GM19099 (cell line): ENCODE data around the gene COPS9.

Experiments
- POLR2A ChIP-seq: IDR thresholded peaks from 3 replicates; pipeline ENCODE4 v1.6.1; 2011; ENCODE audit warnings: low read depth; ENCODE audit not compliant: insufficient read length; ENCODE audit errors: extremely low read depth

COPS9 gene

DNA sequence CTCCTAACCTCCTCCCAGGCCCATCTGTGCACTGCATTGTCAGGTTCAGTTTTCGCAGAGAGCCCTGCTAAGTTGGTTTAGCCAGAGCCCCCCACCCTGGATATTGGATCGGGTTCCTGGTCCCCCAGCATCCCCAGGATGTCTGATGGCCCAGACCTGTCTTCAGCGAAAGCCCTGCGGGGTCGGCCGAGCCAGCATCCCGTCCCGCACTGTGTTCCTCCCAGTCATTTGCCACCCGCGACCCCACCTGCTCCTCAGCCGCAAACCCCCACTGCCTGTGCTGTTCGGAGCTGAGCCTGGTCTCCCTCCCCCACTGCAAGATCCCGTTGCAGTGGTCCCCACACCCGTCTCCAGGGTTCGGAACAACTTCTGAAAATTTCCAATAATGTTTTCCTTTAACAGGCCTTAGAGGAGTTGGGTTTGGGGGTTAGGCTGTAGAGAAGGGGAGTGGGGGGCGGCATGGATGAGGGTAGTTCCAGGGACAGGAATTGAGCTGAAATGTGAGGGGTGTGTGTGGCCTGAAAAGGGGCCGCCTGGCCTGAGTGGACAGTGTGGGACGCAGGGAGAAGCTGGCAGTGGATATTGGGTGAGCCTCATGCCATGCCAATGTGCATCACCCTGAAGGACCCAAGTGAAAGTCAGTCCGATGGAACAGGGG is 1.6 kb upstream of the COPS9 start:
- TF ChIP-seq POLR2A, result no peak

DNA sequence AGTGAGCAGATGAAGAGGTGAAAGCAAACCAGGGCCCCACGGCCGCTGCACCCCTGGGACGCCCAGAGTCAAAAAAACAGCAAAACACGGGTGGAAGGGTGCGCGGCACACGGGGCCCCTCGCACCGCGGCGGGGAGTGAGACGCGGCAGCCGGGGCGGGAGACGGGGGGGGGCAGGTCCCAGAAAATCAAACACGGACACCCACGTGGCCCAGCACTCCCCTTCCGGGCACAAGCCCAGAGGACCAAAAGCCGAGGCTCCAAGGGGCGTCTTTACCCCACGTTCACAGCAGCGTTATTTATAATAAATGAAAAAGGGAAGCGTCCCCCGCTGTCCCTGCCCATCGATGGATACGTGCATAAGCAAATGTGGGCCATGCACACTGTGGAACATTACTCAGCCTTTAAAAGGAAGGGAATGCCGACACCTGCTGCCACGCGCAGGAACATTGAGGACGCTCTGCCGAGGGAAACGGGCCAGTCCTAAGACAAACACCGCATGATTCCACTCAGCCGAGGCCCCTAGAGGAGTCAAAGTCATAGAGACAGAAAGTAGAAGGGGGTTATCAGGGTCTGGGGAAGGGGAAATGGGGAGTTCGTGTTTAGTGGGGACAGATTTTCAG is 677 bp upstream of the COPS9 start:
- no peak for TF ChIP-seq POLR2A

DNA sequence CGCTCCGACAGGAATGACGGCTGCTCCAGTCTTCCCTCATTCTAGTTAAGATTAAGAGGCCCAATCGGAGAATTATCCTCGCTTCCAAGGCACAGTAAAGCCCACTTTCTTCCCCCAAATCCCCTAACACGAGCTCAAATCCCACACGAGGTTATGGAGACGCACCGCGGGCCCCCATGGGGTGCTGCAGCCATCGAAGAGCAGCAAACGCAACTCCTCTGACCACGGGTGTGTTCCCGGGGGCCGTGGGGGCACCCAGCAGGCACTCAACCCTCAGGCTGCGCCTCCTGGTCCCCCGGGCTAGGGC is 446 bp downstream of the COPS9 start:
- TF ChIP-seq POLR2A, result no peak

DNA sequence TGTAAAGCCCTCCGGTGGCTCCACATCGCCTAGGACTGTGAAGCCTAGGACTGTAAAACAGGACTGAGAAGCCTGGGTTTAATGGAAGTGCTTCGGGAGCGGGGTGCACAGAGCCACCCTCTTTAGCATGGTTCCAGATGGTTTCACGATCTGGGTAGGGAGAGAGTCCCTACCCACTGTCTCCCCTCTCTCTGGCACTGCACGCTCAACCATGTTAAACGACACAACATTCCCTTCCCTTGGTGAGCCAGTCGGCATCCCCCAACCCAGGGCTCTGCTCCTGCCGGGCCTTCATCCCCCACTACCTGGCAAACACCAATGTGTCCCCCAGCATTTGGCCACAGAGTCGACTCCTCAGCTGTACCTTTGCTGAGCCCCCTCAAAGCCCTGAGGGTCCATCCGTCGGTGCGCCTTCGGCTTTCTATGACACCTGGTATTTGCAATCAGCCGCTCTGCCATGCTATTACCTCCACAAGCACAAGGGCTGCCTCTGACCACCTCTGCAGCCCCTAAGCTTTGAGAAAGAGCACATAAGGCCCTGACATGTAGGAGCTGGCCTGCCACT is 1.1 kb downstream of the COPS9 start:
- no peak for TF ChIP-seq POLR2A

DNA sequence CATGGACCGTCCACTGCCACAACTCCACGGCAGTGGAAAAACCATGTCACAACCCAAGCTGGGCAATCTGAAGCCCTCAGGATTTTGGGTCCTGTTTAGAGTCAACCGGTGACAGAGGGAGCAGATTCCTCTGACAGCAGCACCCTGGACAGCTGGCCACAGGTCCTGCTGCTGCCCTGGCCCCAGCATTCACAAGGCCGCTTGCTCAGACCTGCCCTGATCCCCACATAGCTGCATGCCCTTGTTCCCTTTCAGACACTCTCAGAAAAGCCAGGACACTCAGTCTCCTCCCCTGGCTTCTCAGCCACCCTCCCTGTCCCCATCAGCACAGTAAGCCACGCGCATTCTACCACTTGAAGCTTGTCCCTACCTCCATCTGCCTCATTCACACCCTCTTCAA is 1.6 kb downstream of the COPS9 start:
- TF ChIP-seq POLR2A, result no peak

DNA sequence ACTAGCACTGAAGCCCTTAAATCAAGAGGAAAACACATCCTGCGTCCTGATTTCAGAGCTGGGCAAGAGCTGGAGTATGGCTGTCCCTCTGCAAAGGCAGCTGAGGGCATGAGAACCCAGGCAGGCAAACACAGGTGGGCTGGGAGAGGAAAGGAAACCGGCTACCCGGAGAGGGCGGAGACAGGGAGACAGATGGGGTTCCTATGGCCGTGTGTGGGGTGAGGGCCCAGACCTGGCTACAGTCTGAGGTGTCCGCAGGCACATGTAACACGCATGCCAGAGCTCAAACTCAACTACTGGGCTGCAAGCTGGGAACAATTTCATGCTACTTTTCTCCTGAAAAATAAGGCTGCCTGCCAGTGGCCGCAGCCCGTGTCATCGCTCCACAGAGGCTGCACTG is 2.7 kb downstream of the COPS9 start:
- no peak for TF ChIP-seq POLR2A

DNA sequence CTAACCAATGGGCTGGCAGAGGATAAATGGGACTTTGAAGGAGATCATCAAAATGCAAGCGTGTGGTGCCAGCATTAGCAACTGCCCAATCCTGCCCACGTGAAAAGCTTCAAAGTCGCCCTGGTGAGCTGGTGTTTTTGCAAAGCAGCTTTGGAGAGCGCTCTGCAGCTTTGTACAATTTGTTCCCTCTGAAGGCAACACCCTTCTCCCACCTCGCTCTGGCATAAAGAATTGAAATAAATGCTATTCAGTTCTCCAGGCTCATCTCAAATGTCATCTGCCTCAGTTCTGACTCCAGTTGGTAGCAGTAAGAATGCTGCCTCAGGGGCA is 3.5 kb downstream of the COPS9 start:
- TF ChIP-seq POLR2A, result no peak

DNA sequence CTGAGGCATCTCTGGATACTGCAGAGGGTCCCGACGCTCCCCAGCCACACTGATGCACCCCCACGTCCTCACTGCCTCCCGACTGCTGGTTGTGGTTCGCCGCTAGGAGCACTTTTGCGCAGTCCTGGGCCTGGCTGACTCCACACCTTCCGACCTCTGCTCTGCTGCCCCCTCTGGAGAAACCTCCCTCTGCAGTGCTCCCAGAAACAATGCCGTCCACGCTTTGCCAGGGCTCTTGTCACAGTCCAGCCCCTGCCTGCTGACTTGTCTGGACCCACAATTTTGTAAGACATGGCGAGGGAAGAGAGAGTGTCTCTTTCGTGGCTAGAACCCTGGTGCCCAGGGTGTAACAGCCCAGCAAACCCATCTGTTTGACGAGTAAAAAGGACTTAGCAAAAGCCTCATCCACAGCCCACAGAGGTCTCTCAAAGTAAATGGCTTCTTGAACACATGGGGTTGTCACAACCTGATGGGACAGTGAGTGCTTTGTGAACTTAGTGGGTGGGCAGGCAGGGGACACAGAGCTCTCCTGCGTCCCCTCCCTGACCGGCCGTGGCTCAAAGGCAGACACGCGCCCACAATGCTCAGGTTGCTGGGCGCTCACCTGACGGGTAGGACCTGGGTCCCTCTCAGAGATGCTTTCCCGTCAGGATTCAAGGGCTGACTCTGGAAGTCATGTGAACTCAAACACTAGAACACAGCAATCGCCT is 4.0 kb downstream of the COPS9 start:
- no peak for TF ChIP-seq POLR2A

DNA sequence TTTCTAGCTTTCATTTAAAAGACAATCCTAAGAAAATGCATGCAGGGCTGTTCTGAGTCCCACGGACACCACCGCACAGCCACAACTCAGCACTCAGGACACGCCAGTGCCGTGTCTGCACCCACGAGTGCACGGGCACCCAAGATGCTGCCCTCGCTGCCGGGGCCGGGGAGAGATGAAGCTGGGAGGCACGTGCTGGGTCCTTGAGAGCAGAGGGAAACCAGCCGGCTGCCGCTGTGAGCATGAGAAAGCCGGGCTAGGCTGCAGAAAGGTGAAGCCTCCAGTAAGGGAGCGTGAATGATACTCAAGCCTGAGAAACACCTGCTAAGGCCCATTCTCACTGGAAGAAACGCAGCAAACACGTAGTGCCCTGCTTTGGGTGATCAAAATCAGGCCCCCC is 4.8 kb downstream of the COPS9 start:
- no peak for TF ChIP-seq POLR2A

DNA sequence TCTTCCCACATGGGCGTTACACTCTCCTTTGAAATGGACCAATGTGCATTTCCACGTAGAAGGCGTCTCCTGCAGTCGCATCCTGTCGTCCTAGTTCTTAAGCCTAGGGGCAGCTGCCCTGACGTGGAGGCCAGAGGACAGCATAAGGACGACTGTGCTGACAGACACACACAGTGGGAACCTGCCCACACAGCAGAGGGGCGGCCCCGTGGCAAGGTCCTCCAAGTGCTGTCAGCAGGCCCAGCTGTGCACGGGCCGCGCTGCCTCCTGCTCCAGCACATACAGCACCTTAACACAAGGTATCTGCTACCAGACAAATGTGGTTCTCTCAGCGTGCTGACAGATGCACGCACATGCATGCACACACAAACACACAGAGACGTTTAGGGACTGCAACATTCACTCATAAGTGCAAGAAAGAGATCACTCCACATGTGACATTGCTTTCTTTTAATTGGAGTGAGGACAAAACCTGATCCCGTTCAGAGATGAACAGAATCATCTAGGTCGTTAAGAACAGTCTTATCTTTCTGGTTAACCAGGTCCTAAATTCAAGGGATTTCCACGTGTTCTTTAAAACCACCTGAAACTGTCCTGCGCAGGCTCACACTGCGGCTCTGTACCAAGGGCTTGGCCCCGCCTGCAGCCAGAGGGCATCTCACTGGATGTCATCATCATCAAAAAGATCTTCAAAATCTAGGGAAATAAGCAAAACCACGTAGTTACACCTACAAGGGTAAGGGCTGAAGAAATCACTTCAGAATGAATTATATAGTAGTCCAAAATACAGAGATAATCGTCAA is 5.5 kb downstream of the COPS9 start:
- no peak for TF ChIP-seq POLR2A

DNA sequence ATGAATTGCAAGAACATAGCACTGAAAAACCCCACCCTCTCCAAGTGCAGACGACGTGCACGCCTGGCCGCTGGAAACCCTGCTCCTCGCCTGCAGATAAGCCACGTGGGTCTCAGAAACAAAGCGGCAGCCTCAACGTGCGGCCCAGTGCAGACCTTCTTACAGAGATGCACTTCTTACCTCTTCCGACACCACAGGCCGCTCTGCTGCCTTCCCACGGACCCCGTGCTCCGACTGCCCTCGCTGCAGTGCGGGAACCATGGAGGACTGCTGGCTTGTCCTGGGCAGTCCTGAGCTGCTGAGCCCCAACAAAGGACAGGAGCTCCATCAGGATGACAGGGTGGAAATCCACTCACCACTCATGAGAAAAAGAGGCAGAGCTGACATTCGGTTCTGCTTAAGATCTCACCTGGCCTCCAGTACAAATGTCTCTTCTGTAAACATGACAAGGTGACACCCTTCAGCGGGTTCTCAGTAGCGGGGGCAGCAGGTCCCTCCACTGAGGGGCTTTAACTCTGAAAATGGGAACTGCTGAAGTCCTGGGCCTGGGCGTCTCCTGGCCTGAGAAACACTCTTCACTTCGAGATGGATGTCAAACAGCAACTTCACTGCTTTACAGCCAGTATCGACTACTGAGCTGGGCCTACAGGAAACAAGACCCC is 6.2 kb downstream of the COPS9 start:
- no peak for TF ChIP-seq POLR2A

DNA sequence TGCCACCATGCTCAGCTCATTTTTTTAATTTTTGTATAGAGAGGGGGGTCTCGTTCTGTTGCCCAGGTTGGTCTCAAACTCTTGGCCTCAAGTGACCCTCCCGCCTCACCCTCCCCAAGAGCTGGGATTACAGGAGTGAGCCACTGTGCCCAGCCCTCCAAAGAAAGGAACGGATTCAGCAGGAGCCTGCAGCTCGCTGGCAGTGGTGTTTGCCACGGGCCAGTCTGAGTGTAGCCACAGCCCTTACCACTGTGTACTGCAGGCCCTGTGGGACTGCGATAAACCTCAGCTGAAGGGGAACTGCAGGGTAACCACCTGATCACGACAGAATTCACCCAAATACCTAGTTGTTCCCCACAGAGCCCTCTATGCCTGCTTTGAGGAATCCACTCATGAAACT is 6.8 kb downstream of the COPS9 start:
- no peak for TF ChIP-seq POLR2A

DNA sequence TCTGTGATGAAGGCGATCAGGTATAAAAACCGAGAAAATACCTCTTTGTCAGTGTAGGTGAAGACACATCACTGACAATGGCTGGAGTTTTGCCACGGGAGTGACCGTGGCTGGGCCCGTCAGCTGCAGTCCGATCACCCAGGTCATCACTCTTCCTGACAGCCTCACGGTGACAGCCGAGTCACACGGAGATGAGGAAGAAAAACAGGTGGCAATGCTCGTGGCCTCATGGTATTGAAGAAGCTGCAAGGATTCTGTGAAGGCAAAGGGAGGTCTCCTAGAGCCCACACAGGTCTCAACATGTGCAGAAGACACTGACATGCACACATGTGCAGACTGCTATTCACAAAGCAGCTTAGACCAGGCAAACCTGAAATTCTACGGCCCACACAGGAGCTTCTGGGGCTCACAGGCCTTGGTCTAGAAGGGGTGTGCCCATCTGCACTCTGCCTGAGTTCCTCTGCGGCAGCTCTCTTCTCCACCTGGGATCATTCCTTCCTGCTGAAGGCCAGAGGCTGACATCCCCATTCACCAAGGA is 7.4 kb downstream of the COPS9 start:
- no peak for TF ChIP-seq POLR2A

DNA sequence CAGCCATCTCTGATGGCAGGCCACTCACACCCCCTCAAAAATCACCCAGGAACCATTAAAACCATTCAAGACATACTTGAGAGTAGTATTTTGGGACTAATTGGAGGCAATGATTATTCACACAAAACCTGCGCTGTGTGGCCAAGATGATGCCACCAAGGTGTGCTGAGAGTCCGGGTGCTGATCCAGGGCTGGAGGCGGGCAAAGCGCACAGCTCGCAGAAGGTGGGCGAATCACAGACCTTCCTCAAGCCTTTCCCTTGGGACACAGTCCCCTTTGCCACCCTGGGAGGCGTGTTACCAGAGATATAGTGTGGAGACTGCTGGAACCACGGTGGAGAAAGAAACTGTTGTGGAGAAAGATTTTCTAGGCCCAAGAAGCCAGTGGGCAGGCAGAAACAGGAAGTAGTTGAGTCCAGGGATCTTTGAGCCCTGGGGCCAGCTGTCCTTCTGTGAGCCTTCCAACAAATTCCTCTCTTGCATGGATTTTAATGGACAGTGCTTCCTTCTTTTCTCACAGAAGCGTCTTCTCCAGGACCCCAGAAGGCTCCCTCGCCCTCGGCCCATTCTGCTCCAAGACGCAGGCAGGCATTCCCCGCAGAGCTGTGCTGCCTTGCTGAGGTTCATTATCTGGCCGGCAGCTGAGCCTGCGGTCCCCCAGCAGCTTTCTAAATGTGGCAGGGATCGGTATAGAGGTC is 8.0 kb downstream of the COPS9 start:
- no peak for TF ChIP-seq POLR2A
